WTC11 (cell line): ENCODE measurements around the gene TP73. TPM values are rescaled to one million over a fixed set of nuclear protein-coding genes. Genes with fewer than 3 reads are reported as not detected.

Source experiments
- ATAC-seq: fragments of 200-7000 bp; cut with Tn5 transposase; 2 replicates; pipeline ENCODE4 v1.10.0; 2021; ENCODE audit warnings: mild to moderate bottlenecking, moderate library complexity
- CTCF ChIA-PET: fragments of 300-600 bp; sonication (Branson Sonifier 250); formaldehyde crosslinking; loops from one replicate; lab custom pipeline; 2021; ENCODE audit warnings: antibody characterized with exemption; lab: Charles Lee
- POLR2A ChIA-PET: fragments of 350-600 bp; sonication (Branson Sonifier 250); formaldehyde crosslinking; loops from one replicate; lab custom pipeline; 2021; ENCODE audit warnings: antibody characterized with exemption; lab: Charles Lee
- DNase-seq: peaks from one replicate; pipeline ENCODE4 v3.0.0; 2021; ENCODE audit warnings: low spot score
- H3K27ac Mint-ChIP-seq: 2 replicates; pipeline ENCODE4 v1.8.0; 2021; ENCODE audit warnings: mixed read lengths
- H3K27me3 Mint-ChIP-seq: 2 replicates; pipeline ENCODE4 v1.8.0; 2021; ENCODE audit warnings: low read depth, mild to moderate bottlenecking, moderate library complexity, mixed read lengths
- H3K36me3 Mint-ChIP-seq: 2 replicates; pipeline ENCODE4 v1.8.0; 2021; ENCODE audit warnings: mixed read lengths
- H3K4me1 Mint-ChIP-seq: 2 replicates; pipeline ENCODE4 v1.8.0; 2022; ENCODE audit warnings: mixed read lengths
- H3K4me3 Mint-ChIP-seq: 2 replicates; pipeline ENCODE4 v1.8.0; 2021; ENCODE audit warnings: mild to moderate bottlenecking, moderate library complexity, mixed read lengths
- H3K9me3 Mint-ChIP-seq: 2 replicates; pipeline ENCODE4 v1.8.0; 2021; ENCODE audit warnings: mixed read lengths
- ATF1 ChIP-seq: sonication (generic); formaldehyde crosslinking; IDR thresholded peaks from 2 replicates; pipeline ENCODE4 v1.8.1; 2023; ENCODE audit warnings: mild to moderate bottlenecking, moderate library complexity, missing genetic modification reagents
- ATF2 ChIP-seq: sonication (generic); formaldehyde crosslinking; IDR thresholded peaks from 2 replicates; pipeline ENCODE4 v1.8.1; 2022; ENCODE audit warnings: low read depth, missing genetic modification reagents, borderline replicate concordance
- CBFB ChIP-seq: sonication (generic); formaldehyde crosslinking; IDR thresholded peaks from 2 replicates; pipeline ENCODE4 v1.8.1; 2022; ENCODE audit warnings: mild to moderate bottlenecking, low read depth, missing genetic modification reagents
- CREB1 ChIP-seq: sonication (generic); formaldehyde crosslinking; IDR thresholded peaks from 2 replicates; pipeline ENCODE4 v1.8.0; 2023; ENCODE audit warnings: mild to moderate bottlenecking, missing genetic modification reagents
- EMX1 ChIP-seq: fragments of 250-450 bp; sonication (Bioruptor Pico); IDR thresholded peaks from 2 replicates; pipeline ENCODE4 v1.8.0; 2021; ENCODE audit warnings: mild to moderate bottlenecking
- GABPB1 ChIP-seq: sonication (generic); formaldehyde crosslinking; IDR thresholded peaks from 2 replicates; pipeline ENCODE4 v1.8.1; 2023; ENCODE audit warnings: mild to moderate bottlenecking, missing genetic modification reagents
- GRHL2 ChIP-seq: fragments of 250-450 bp; sonication (Bioruptor Pico); IDR thresholded peaks from 2 replicates; pipeline ENCODE4 v1.8.0; 2022; ENCODE audit warnings: mild to moderate bottlenecking, moderate library complexity; ENCODE audit not compliant: insufficient replicate concordance, severe bottlenecking
- HMGXB4 ChIP-seq: sonication (generic); formaldehyde crosslinking; IDR thresholded peaks from 2 replicates; pipeline ENCODE4 v1.8.1; 2023; ENCODE audit warnings: mild to moderate bottlenecking, moderate library complexity, missing genetic modification reagents
- JAZF1 ChIP-seq: fragments of 250-450 bp; sonication (Bioruptor Pico); IDR thresholded peaks from 2 replicates; pipeline ENCODE4 v1.9.0; 2021; ENCODE audit warnings: moderate library complexity, mild to moderate bottlenecking, inconsistent platforms
- JUN ChIP-seq: sonication (generic); formaldehyde crosslinking; IDR thresholded peaks from 2 replicates; pipeline ENCODE4 v1.8.0; 2023; ENCODE audit warnings: mild to moderate bottlenecking, missing genetic modification reagents
- MYBL2 ChIP-seq: sonication (generic); formaldehyde crosslinking; IDR thresholded peaks from 2 replicates; pipeline ENCODE4 v1.8.1; 2023; ENCODE audit warnings: mild to moderate bottlenecking, moderate library complexity, missing genetic modification reagents
- NFE2L1 ChIP-seq: sonication (generic); formaldehyde crosslinking; IDR thresholded peaks from 2 replicates; pipeline ENCODE4 v1.8.1; 2023; ENCODE audit warnings: missing genetic modification reagents
- NR1H2 ChIP-seq: sonication (generic); formaldehyde crosslinking; IDR thresholded peaks from 2 replicates; pipeline ENCODE4 v1.9.0; 2021; ENCODE audit warnings: mild to moderate bottlenecking, moderate library complexity, missing genetic modification reagents
- NR2C2 ChIP-seq: sonication (generic); formaldehyde crosslinking; IDR thresholded peaks from 2 replicates; pipeline ENCODE4 v1.8.0; 2022; ENCODE audit warnings: mild to moderate bottlenecking, missing genetic modification reagents
- OVOL2 ChIP-seq: fragments of 250-450 bp; sonication (Bioruptor Pico); IDR thresholded peaks from 2 replicates; pipeline ENCODE4 v1.9.0; 2021; ENCODE audit warnings: mild to moderate bottlenecking, borderline replicate concordance
- SMAD4 ChIP-seq: sonication (generic); formaldehyde crosslinking; IDR thresholded peaks from 2 replicates; pipeline ENCODE4 v1.8.0; 2022; ENCODE audit warnings: mild to moderate bottlenecking, missing genetic modification reagents
- SOX15 ChIP-seq: fragments of 250-450 bp; sonication (Bioruptor Pico); IDR thresholded peaks from 2 replicates; pipeline ENCODE4 v1.9.0; 2021; ENCODE audit warnings: mild to moderate bottlenecking
- ZNF138 ChIP-seq: sonication (generic); formaldehyde crosslinking; conservative IDR thresholded peaks from 2 replicates; pipeline ENCODE4 v1.8.1; 2022; ENCODE audit warnings: mild to moderate bottlenecking, moderate library complexity, missing genetic modification reagents
- ZNF219 ChIP-seq: sonication (generic); formaldehyde crosslinking; IDR thresholded peaks from 2 replicates; pipeline ENCODE4 v1.8.0; 2023; ENCODE audit warnings: missing genetic modification reagents, mild to moderate bottlenecking, borderline replicate concordance
- ZNF416 ChIP-seq: fragments of 250-450 bp; sonication (Bioruptor Pico); IDR thresholded peaks from 2 replicates; pipeline ENCODE4 v1.9.0; 2021; ENCODE audit warnings: mild to moderate bottlenecking, inconsistent platforms
- total RNA-seq: library from RNA; stranded (reverse); gene quantifications from 3 replicates; pipeline ENCODE4 v1.2.3, GENCODE V29; 2021
- TF ChIP-seq, protein P1 (sequence below): sonication (generic); formaldehyde crosslinking; IDR thresholded peaks from 2 replicates; pipeline ENCODE4 v1.8.0; 2022; ENCODE audit warnings: missing genetic modification reagents
- TF ChIP-seq, protein P2 (sequence below): sonication (generic); formaldehyde crosslinking; IDR thresholded peaks from 2 replicates; pipeline ENCODE4 v1.8.0; 2023; ENCODE audit warnings: missing genetic modification reagents, mild to moderate bottlenecking, borderline replicate concordance
- TF ChIP-seq, protein P3 (sequence below): fragments of 250-450 bp; sonication (Bioruptor Pico); IDR thresholded peaks from 2 replicates; pipeline ENCODE4 v1.9.0; 2021; ENCODE audit warnings: moderate library complexity, mild to moderate bottlenecking, inconsistent platforms, borderline replicate concordance

Gene TP73
- total RNA-seq, 1 experiment from 2014 or later = 5.7 TPM

DNA sequence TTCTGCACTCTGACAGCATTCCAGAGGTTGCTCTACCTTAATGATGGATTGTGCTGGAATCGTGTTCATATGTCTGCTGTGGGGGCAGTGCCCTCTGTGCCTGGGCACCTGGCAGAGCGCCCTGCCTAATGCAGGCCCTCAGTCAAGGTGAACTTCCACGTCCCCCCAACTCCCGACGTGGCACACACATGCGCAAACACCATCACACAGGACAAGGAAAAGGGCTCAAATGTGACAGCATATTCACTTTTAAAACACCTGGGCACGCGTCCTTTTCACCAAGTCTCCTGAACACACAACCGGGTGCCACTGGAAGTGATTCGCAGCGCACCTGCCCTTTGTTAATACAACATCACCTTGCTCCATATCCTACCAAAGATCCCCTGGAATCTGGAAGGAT is 15.8 kb upstream of the TP73 start:
- Mint-ChIP-seq H3K4me1 (no peaks in the 10 kb centered on the region), H3K36me3 (peaks cover 30% of the 10 kb centered on the region), H3K27me3 (no peaks in the 10 kb centered on the region), H3K27ac (no peak overlapping the region), H3K4me3 (no peak overlapping the region), H3K9me3 (no peaks in the 10 kb centered on the region)
- TF ChIP-seq NR1H2 (CRISPR knock-in tag) = no peak
- no peak for TF ChIP-seq SMAD4 (CRISPR knock-in tag)
- TF ChIP-seq, protein P1, sequence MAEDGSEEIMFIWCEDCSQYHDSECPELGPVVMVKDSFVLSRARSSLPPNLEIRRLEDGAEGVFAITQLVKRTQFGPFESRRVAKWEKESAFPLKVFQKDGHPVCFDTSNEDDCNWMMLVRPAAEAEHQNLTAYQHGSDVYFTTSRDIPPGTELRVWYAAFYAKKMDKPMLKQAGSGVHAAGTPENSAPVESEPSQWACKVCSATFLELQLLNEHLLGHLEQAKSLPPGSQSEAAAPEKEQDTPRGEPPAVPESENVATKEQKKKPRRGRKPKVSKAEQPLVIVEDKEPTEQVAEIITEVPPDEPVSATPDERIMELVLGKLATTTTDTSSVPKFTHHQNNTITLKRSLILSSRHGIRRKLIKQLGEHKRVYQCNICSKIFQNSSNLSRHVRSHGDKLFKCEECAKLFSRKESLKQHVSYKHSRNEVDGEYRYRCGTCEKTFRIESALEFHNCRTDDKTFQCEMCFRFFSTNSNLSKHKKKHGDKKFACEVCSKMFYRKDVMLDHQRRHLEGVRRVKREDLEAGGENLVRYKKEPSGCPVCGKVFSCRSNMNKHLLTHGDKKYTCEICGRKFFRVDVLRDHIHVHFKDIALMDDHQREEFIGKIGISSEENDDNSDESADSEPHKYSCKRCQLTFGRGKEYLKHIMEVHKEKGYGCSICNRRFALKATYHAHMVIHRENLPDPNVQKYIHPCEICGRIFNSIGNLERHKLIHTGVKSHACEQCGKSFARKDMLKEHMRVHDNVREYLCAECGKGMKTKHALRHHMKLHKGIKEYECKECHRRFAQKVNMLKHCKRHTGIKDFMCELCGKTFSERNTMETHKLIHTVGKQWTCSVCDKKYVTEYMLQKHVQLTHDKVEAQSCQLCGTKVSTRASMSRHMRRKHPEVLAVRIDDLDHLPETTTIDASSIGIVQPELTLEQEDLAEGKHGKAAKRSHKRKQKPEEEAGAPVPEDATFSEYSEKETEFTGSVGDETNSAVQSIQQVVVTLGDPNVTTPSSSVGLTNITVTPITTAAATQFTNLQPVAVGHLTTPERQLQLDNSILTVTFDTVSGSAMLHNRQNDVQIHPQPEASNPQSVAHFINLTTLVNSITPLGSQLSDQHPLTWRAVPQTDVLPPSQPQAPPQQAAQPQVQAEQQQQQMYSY (CRISPR knock-in tag) = no peak
- no peak for TF ChIP-seq ZNF219 (CRISPR knock-in tag)
- no peak for TF ChIP-seq GABPB1
- no peak for TF ChIP-seq HMGXB4 (CRISPR knock-in tag)
- no peak for TF ChIP-seq SOX15
- no peak for TF ChIP-seq JAZF1 (CRISPR knock-in tag)
- TF ChIP-seq, protein P2, sequence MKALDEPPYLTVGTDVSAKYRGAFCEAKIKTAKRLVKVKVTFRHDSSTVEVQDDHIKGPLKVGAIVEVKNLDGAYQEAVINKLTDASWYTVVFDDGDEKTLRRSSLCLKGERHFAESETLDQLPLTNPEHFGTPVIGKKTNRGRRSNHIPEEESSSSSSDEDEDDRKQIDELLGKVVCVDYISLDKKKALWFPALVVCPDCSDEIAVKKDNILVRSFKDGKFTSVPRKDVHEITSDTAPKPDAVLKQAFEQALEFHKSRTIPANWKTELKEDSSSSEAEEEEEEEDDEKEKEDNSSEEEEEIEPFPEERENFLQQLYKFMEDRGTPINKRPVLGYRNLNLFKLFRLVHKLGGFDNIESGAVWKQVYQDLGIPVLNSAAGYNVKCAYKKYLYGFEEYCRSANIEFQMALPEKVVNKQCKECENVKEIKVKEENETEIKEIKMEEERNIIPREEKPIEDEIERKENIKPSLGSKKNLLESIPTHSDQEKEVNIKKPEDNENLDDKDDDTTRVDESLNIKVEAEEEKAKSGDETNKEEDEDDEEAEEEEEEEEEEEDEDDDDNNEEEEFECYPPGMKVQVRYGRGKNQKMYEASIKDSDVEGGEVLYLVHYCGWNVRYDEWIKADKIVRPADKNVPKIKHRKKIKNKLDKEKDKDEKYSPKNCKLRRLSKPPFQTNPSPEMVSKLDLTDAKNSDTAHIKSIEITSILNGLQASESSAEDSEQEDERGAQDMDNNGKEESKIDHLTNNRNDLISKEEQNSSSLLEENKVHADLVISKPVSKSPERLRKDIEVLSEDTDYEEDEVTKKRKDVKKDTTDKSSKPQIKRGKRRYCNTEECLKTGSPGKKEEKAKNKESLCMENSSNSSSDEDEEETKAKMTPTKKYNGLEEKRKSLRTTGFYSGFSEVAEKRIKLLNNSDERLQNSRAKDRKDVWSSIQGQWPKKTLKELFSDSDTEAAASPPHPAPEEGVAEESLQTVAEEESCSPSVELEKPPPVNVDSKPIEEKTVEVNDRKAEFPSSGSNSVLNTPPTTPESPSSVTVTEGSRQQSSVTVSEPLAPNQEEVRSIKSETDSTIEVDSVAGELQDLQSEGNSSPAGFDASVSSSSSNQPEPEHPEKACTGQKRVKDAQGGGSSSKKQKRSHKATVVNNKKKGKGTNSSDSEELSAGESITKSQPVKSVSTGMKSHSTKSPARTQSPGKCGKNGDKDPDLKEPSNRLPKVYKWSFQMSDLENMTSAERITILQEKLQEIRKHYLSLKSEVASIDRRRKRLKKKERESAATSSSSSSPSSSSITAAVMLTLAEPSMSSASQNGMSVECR (CRISPR knock-in tag) = no peak
- TF ChIP-seq JUN (CRISPR knock-in tag) = no peak
- no peak for TF ChIP-seq ZNF138
- TF ChIP-seq, protein P3, sequence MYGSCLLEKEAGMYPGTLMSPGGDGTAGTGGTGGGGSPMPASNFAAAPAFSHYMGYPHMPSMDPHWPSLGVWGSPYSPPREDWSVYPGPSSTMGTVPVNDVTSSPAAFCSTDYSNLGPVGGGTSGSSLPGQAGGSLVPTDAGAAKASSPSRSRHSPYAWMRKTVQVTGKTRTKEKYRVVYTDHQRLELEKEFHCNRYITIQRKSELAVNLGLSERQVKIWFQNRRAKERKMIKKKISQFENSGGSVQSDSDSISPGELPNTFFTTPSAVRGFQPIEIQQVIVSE (CRISPR knock-in tag) = no peak
- TF ChIP-seq GRHL2 (CRISPR knock-in tag) = no peak
- TF ChIP-seq OVOL2 (CRISPR knock-in tag) = no peak
- no peak for TF ChIP-seq CREB1 (CRISPR knock-in tag)
- TF ChIP-seq NR2C2 (CRISPR knock-in tag) = no peak
- TF ChIP-seq NFE2L1 (CRISPR knock-in tag) = no peak
- ChIA-PET POLR2A (no interaction called here), CTCF (no interaction called here)
- no peak for ATAC-seq
- no peak for DNase-seq

GRCh38 chr1:3638027-3638426 is 14.3 kb upstream of the TP73 start:
- Mint-ChIP-seq H3K4me1 (no peaks in the 10 kb centered on the region), H3K27ac (no peak overlapping the region), H3K4me3 (no peak overlapping the region), H3K36me3 (peaks cover 26% of the 10 kb centered on the region), H3K9me3 (no peaks in the 10 kb centered on the region), H3K27me3 (no peaks in the 10 kb centered on the region)
- CTCF ChIA-PET = interaction anchor here (0.8 kb wide), 1 partner anchor 58 kb away, joined by 3 read pairs; no protein-coding TSS in a partner anchor
- ATAC-seq = no peak
- POLR2A ChIA-PET = no interaction called here
- DNase-seq = no peak
- no peak for TF ChIP-seq ATF1
- no peak for TF ChIP-seq EMX1
- no peak for TF ChIP-seq ZNF416
- no peak for TF ChIP-seq SOX15
- no peak for TF ChIP-seq ATF2 (CRISPR knock-in tag)
- TF ChIP-seq MYBL2 (CRISPR knock-in tag) = no peak
- TF ChIP-seq CBFB = no peak
